ELF-1 (cell line): ENCODE results near the gene ABTB2.
A peak's percentile ranks its signal among the peaks of the same experiment; 100 is the strongest.

Source experiments
- DNase-seq: peaks from one replicate; pipeline ENCODE4 v3.0.0-alpha.2; 2016; ENCODE audit warnings: low read depth, low spot score

Gene ABTB2

DNA sequence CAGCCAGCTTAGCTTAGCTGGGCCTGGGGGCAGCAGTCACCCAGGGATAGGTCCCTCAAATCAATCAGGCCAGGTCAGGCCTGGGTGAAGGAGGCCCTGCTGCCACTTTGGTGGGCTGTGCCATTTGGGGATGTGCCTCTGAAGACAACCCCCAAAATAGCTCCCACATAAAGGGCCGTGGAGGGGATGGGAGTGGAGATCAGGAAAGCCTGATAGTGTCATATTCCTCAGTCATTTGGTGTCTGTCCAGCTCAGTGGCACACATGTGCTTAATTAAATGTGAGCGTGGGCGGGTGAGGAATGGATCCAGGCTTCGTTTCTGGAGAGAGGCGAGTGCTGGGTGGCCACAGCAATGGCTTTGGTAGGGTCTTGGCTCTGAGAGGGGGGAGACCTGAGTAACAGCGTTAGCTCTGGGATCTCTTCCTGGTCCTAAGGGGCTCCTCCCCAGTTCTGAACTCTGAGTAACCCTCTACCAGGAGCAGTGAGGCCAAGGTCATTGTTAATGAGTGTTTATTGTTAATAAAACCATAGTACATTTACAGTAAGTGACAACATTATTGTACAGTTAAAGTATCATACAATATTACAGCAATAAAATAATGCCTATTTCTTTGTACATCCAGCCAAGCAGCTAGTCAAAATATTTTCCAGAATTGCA, 207.2 kb downstream of the ABTB2 start:
- DNase-seq = no peak

DNA sequence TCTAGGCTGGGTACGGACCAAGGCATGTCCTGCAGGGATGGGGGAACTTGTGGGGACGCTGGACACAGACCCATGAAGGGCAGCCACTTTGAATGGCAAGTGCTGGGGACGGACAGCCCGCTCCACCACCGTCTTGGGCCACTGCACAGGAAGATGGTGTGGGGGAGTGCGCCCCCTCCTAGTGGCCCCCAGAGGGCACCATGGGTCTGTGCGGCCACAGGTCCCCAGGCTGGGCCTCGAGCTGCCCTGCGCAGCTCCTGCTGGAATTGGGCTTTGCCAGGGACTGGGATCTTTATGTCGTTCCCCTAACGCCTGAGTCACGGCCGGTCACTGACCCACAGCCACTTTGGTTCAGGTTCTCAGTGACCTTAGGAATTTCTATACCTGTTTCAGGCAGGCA, 208.0 kb downstream of the ABTB2 start:
- DNase-seq = peak; percentile 34

DNA sequence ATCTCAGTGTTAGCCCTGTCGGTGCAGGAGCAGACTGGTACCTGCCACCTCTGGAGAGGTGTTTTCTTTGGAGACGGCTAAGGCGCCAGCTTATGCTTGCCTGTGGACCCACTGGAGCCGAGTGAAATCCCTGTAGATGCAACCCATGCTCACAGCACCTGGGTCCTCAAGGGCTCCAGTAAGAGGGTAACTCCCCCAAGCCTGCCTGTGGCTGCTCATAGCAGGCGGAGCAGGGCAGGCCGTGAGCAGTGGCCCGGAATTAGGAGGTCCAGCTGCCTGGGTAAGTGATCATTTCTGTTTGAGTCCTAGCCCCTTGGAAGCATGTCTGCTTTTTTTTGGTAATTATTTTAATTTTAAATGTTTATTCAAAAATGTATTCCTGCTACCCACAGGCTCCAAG, 208.5 kb downstream of the ABTB2 start:
- DNase-seq = no peak

GRCh38 chr11:34148504-34149165, 209.2 kb downstream of the ABTB2 start:
- peak; percentile 41 for DNase-seq

GRCh38 chr11:34147581-34147980, 210.2 kb downstream of the ABTB2 start:
- no peak for DNase-seq

- no peak for DNase-seq
Measured at GRCh38 chr11:34146866-34147265, 210.9 kb downstream of the ABTB2 start.

DNA sequence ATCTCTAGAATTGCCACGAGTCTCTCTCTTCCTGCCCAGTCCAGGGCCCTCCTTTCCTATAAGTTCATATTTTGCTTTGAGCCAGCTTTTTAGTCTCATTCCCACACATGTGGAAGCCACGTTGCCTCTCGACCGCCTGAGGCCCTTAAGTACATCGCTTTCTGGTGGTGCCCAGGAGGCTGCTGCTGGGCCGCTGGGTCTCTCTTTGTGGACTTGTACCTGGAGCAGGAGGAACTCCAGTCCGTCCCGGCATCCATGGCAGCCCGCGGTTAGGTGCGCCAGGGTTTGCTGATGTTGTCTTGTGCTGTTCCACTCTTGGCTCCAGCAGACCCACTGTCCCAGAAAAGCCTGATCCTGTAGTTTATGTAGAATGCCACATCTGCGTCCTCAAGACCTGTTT, 211.4 kb downstream of the ABTB2 start:
- DNase-seq = no peak

- DNase-seq = no peak
Measured at GRCh38 chr11:34145847-34146381, 211.9 kb downstream of the ABTB2 start.

GRCh38 chr11:34145073-34145472, 212.7 kb downstream of the ABTB2 start:
- no peak for DNase-seq

DNA sequence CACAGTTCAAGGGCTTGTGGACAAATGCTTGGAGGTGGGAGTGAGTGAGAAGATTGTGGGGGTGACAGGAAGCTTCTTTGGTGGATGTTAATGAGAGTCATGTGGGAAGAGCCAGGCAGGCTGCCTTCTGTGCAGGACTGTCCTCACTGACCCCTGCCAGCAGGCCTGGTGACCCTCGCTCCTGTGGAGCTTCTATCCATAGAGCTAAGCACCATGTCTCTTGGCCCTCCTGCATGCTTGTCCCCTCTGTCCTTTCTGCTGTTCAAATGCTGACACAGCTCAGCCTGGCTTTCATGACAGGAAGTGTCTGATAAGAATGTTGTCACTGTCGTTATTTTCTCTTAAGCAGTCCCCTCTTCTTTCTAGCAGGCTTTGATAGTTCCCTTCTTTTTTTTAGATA, 214.8 kb downstream of the ABTB2 start:
- DNase-seq = no peak

DNA sequence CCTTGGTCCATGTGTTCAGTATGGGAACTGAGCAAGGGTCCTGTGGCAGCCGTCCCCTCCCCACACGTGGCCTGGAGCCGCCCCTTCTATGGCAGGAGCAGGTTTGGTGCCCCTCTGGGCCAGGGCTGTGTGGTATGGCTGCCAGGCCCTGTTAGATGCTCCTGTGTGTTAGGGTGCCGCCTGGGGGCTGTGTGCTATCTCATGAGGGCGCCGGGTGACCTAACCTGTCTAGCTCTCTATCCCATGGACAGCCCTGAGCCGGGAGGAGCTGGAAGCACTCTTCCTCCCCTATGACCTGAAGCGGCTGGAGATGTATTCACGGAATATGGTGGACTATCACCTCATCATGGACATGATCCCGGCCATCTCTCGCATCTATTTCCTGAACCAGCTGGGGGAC, 217.7 kb downstream of the ABTB2 start:
- DNase-seq = no peak

- DNase-seq = no peak
Measured at GRCh38 chr11:34139346-34139745, 218.5 kb downstream of the ABTB2 start.

- DNase-seq = no peak
Measured at GRCh38 chr11:34136420-34136819, 221.4 kb downstream of the ABTB2 start.

DNA sequence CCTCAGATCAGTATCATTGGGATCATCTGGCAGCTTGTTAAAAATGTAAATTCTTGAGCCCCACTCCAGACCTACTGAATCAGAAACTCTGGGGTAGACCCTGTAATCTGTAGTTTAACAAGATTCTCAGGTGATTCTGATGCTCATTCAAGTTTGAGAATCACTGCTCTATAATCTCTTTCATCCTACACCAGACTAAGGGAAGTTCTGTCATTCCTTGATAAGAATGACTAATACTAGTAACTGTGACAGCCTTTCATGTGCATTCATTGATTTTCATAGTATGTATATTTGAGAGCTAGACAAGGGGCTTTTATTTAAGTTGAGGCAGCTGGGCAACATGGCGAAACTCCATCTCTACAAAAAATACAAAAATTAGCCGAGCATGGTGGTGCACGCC, 222.4 kb downstream of the ABTB2 start:
- DNase-seq = no peak

GRCh38 chr11:34134765-34135164, 223.0 kb downstream of the ABTB2 start:
- no peak for DNase-seq

GRCh38 chr11:34132261-34132965, 225.4 kb downstream of the ABTB2 start:
- no peak for DNase-seq

DNA sequence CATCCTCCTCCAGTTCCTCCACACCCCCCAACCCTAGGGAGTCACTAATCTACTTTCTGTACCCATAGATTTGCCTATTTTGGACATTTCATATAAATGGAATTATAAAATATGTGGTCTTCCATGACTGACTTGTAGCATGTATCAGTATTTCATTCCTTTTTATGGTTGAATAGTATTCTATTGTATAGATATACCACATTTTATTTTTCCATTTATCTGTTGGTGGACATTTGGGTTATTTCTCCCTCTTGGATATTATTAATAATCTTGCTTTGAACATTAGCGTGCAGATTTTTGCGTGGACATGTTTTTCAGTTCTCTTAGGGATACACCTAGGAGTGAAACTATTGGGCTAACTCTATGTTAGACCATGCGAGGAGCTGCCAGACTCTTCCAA, 229.0 kb downstream of the ABTB2 start:
- DNase-seq = no peak

DNA sequence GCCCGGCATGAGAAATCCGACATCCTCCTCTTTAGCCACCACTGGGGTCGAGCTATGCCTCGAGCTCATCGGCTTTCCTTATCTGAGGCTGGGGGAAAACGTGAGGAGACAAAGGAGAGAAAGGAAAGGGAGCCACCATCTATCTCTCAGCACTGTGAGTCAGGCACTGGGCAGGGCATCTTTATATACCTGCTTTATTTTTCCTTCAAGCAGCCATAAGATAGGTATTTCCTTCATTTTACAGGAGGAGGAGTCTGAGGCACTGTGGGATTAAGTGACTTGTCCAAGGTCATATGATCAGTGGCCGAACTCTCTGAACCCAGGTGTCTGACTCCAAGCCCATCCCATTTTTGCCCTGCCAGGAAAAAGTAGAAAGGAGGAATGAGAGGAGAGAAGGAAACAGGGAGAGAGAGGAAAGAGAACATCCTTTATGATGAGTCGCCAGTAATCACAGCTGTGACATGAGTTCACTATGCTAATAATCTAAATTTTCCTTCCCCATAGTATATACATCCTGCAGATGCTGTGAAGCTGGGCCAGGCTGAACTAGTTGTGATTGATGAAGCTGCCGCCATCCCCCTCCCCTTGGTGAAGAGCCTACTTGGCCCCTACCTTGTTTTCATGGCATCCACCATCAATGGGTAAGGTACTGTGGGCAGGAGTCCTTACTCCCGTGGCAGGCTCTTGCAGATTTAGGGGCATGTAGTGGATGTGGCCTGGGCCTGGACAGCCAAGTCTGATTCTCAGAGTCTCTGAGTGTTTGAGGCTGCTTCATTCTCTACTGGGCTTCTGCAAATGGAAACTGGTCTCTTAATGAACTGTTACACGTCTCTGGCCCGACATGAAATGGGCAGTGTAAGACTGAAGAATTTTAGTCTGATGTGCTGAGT, 230.6 kb downstream of the ABTB2 start:
- no peak for DNase-seq

GRCh38 chr11:34124885-34125668, 232.7 kb downstream of the ABTB2 start:
- no peak for DNase-seq

DNA sequence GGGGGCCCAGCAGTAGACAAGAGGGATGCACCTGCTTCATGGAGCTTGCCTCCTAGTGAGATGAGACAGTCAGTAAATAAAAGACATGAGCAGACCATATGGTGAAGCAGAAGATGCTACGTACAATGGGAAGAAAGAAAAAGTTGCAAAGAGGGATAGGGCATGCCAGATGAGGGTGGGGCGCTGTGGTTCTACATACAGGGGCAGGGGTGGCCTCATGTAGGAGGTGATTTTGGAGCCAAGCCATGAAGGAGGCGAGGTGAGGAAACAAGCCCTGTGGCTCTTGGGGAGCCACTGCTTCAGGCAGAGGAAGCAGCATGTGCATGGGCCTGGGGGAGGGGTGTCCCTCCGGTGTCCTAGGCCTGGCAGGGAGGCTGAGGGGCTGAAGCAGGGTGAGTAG, 237.2 kb downstream of the ABTB2 start:
- DNase-seq = no peak

DNA sequence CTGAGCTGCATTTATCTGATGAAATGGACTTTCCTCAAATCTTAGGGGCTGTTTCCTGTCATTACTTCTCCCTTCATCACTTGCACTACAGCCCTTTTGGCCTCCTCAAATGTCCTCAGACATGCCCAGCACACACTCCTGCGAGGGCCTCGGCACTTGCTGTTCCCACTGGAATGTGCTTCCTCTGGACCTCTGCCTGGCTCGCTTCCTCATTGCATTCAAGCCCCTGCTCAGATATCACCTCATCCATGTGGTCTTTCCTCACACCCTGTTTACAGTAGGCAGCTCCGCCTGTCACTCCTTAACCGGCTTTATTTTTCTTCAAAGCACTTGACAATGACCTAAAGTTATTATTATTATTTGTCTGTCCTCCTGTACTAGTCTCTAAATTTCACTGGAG, 243.3 kb downstream of the ABTB2 start:
- DNase-seq = no peak
